ENCODE data around the gene PBX1. TPM values are rescaled to one million over a fixed set of nuclear protein-coding genes. Genes with fewer than 3 reads are reported as not detected.

Gene PBX1
- total RNA-seq, 2 donors from 2014 or later, result 59.9 to 79.2 TPM

- peaks cover 23% of the 10 kb centered on the region for H3K36me3 Mint-ChIP-seq (ENCODE audit: low read depth)
- peak; percentile 56 for DNase-seq
- peak; percentile 48 for TF ChIP-seq CTCF (conservative IDR thresholded peaks at IDR 0.05)
- Histone ChIP-seq H3K9ac (ENCODE audit: extremely low read depth, low read length, poor library complexity, severe bottlenecking) (peak overlapping the region; percentile 22), H3K4me1 (ENCODE audit: control insufficient read depth, insufficient read depth, low read length) (peaks cover 16% of the 10 kb centered on the region), H3K27me3 (ENCODE audit: control insufficient read depth, insufficient read depth, low read length, poor library complexity, severe bottlenecking) (no peaks in the 10 kb centered on the region), H3K9me3 (ENCODE audit: control insufficient read depth, low read length) (no peaks in the 10 kb centered on the region), H3K27ac (ENCODE audit: low read depth, low read length) (peak overlapping the region; percentile 95), H3K36me3 (ENCODE audit: control insufficient read depth, insufficient read depth, low read length) (no peaks in the 10 kb centered on the region), H3K4me3 (ENCODE audit: low read length) (no peak overlapping the region)
- no peaks in the 10 kb centered on the region for H3K9me3 Mint-ChIP-seq
- peaks cover 50% of the 10 kb centered on the region for H3K4me1 Mint-ChIP-seq
- no peak overlapping the region for H3K4me3 Mint-ChIP-seq
- WGBS, 2 experiments (ENCODE audit: insufficient coverage in 1 of 2, insufficient read length in 1 of 2), result 74 to 81% methylated on average over 8 to 14 of the region's 14 CpGs
- no peaks in the 10 kb centered on the region for H3K27me3 Mint-ChIP-seq (ENCODE audit: insufficient read depth)
- peak overlapping the region; percentile 81 for H3K27ac Mint-ChIP-seq
Measured at GRCh38 chr1:164638492-164639202, 79.7 kb downstream of the PBX1 start.

GRCh38 chr1:164640686-164641352, 81.8 kb downstream of the PBX1 start:
- H3K9ac ChIP-seq (ENCODE audit: extremely low read depth, low read length, poor library complexity, severe bottlenecking), result no peak overlapping the region
- WGBS, 2 experiments (ENCODE audit: insufficient coverage in 1 of 2, insufficient read length in 1 of 2), result 91 to 93% methylated on average over 4 to 5 of the region's 5 CpGs
- Mint-ChIP-seq H3K27me3 (ENCODE audit: insufficient read depth) (no peaks in the 10 kb centered on the region), H3K36me3 (ENCODE audit: low read depth) (peaks cover 25% of the 10 kb centered on the region), H3K4me3 (no peak overlapping the region), H3K4me1 (peaks cover 31% of the 10 kb centered on the region), H3K27ac (no peak overlapping the region), H3K9me3 (no peaks in the 10 kb centered on the region)
- H3K4me1 ChIP-seq (ENCODE audit: control insufficient read depth, insufficient read depth, low read length), result peaks cover 11% of the 10 kb centered on the region
- no peaks in the 10 kb centered on the region for H3K27me3 ChIP-seq (ENCODE audit: control insufficient read depth, insufficient read depth, low read length, poor library complexity, severe bottlenecking)
- H3K27ac ChIP-seq (ENCODE audit: low read depth, low read length), result no peak overlapping the region
- H3K9me3 ChIP-seq (ENCODE audit: control insufficient read depth, low read length), result no peaks in the 10 kb centered on the region
- H3K4me3 ChIP-seq (ENCODE audit: low read length), result no peak overlapping the region
- no peak for TF ChIP-seq CTCF (conservative IDR thresholded peaks at IDR 0.05)
- no peaks in the 10 kb centered on the region for H3K36me3 ChIP-seq (ENCODE audit: control insufficient read depth, insufficient read depth, low read length)
- DNase-seq, result no peak

GRCh38 chr1:164641353-164641730, 82.4 kb downstream of the PBX1 start:
- TF ChIP-seq CTCF (conservative IDR thresholded peaks at IDR 0.05), result no peak
- Mint-ChIP-seq H3K4me3 (no peak overlapping the region), H3K27ac (no peak overlapping the region), H3K27me3 (ENCODE audit: insufficient read depth) (no peaks in the 10 kb centered on the region), H3K36me3 (ENCODE audit: low read depth) (peaks cover 25% of the 10 kb centered on the region), H3K9me3 (no peaks in the 10 kb centered on the region), H3K4me1 (peaks cover 30% of the 10 kb centered on the region)
- Histone ChIP-seq H3K4me1 (ENCODE audit: control insufficient read depth, insufficient read depth, low read length) (peaks cover 13% of the 10 kb centered on the region), H3K9ac (ENCODE audit: extremely low read depth, low read length, poor library complexity, severe bottlenecking) (no peak overlapping the region), H3K9me3 (ENCODE audit: control insufficient read depth, low read length) (no peaks in the 10 kb centered on the region), H3K36me3 (ENCODE audit: control insufficient read depth, insufficient read depth, low read length) (no peaks in the 10 kb centered on the region), H3K27ac (ENCODE audit: low read depth, low read length) (no peak overlapping the region), H3K4me3 (ENCODE audit: low read length) (no peak overlapping the region), H3K27me3 (ENCODE audit: control insufficient read depth, insufficient read depth, low read length, poor library complexity, severe bottlenecking) (no peaks in the 10 kb centered on the region)
- WGBS, 2 experiments (ENCODE audit: insufficient coverage in 1 of 2, insufficient read length in 1 of 2), result 86 to 90% methylated on average over 4 to 5 of the region's 5 CpGs
- no peak for DNase-seq

Data from endodermal cell (in vitro differentiated cells).